Thyroid gland (tissue), 4 donors: ENCODE measurements around the gene SERPINA3.

Experiments
- POLR2A ChIP-seq, 2 donors: fragments of 450-650 bp; IDR thresholded peaks; one replicate each; pipeline ENCODE4 v1.6.1; 2017; ENCODE audit warnings: antibody characterized with exemption in 2 of 2, mild to moderate bottlenecking in 2 of 2, moderate library complexity in 1 of 2
- TF ChIP-seq, protein P1 (sequence below), 6 experiments: fragments of 200-600 bp in 3 of 6; fragments of 450-650 bp in 3 of 6; sonication (generic) in 3 of 6; IDR thresholded peaks; one replicate each; pipeline ENCODE4 v1.5.1; 2016 to 2019; ENCODE audit warnings: antibody characterized with exemption in 6 of 6, mild to moderate bottlenecking in 2 of 6, inconsistent platforms in 1 of 6, moderate library complexity in 1 of 6

DNA sequence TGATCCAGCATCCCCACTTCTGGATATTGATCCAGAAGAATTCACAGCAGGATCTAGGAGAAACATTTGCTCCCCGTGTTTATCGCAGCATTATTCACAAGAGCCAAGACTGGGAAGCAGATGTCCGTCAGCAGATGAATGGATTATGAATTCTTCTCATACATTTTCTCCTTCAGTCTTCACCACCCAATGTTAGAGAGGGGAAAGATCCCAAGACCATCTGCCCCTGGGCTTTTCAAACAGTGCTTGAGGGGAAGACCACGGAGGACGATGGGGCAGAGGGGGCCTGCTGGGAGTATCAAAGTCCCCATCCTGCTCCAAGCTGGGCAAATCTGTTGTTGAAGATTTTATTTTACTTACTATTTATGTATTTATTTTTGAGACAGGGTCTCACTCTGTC lies 41.1 kb downstream of the SERPINA3 start:
- TF ChIP-seq, protein P1, sequence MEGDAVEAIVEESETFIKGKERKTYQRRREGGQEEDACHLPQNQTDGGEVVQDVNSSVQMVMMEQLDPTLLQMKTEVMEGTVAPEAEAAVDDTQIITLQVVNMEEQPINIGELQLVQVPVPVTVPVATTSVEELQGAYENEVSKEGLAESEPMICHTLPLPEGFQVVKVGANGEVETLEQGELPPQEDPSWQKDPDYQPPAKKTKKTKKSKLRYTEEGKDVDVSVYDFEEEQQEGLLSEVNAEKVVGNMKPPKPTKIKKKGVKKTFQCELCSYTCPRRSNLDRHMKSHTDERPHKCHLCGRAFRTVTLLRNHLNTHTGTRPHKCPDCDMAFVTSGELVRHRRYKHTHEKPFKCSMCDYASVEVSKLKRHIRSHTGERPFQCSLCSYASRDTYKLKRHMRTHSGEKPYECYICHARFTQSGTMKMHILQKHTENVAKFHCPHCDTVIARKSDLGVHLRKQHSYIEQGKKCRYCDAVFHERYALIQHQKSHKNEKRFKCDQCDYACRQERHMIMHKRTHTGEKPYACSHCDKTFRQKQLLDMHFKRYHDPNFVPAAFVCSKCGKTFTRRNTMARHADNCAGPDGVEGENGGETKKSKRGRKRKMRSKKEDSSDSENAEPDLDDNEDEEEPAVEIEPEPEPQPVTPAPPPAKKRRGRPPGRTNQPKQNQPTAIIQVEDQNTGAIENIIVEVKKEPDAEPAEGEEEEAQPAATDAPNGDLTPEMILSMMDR (IDR thresholded peaks at IDR 0.05): no peak
- TF ChIP-seq POLR2A (IDR thresholded peaks at IDR 0.05): no peak
